GM13977 (cell line): Measurements from ENCODE around the gene SLPI.

Source experiments
- DNase-seq: peaks from one replicate; pipeline ENCODE4 v3.0.0; 2012; ENCODE audit warnings: low spot score
- CTCF ChIP-seq: IDR thresholded peaks from 2 replicates; pipeline ENCODE4 v1.5.1; 2012; ENCODE audit warnings: mild to moderate bottlenecking, control low read depth; ENCODE audit not compliant: insufficient read depth; ENCODE audit errors: extremely low read depth, missing control alignments
- in situ Hi-C: fragments of 300-500 bp; cut with MboI; formaldehyde crosslinking; loops from one replicate; pipeline ENCODE4 v1.12.0; 2022; ENCODE audit warnings: low sequenced_read_pairs, low pct_unique_long_range_greater_than_20kb, mixed read lengths, inconsistent platforms; ENCODE audit not compliant: unreplicated experiment

Gene SLPI

GRCh38 chr20:45230631-45231030, 23.7 kb downstream of the SLPI start:
- in situ Hi-C loops = no loop called here
- no peak for TF ChIP-seq CTCF
- no peak for DNase-seq

- no peak for DNase-seq
- in situ Hi-C loops = no loop called here
- peak; percentile 54 for TF ChIP-seq CTCF
Measured at GRCh38 chr20:45229264-45230056, 24.9 kb downstream of the SLPI start.

GRCh38 chr20:45226287-45226686, 28.1 kb downstream of the SLPI start:
- DNase-seq = no peak
- in situ Hi-C loops = no loop called here
- TF ChIP-seq CTCF = no peak

- no peak for TF ChIP-seq CTCF
- in situ Hi-C loops = no loop called here
- no peak for DNase-seq
Measured at GRCh38 chr20:45223136-45223535, 31.2 kb downstream of the SLPI start.

GRCh38 chr20:45221076-45221475, 33.3 kb downstream of the SLPI start, which contains the start of gene SEMG2:
SEMG2 (plus strand) TSS chr20:45221373; CDS start chr20:45221390, 17 bp downstream.
- TF ChIP-seq CTCF = no peak
- DNase-seq = no peak
- in situ Hi-C loops = no loop called here

GRCh38 chr20:45218636-45219035, 35.7 kb downstream of the SLPI start:
- in situ Hi-C loops = no loop called here
- TF ChIP-seq CTCF = no peak
- no peak for DNase-seq
